HT1080 (cell line): Measurements from ENCODE around the gene HTR2C. TPM values are rescaled to one million over a fixed set of nuclear protein-coding genes. Genes with fewer than 3 reads are reported as not detected.
"Not testable (repeated sequence)": the region's sequence is repeated elsewhere in the genome, so short reads cannot be mapped to it uniquely, and the experiment has no call there.

Experiments used
- DNase-seq: peaks from one replicate; pipeline ENCODE4 v3.0.0-alpha.2; 2015; ENCODE audit warnings: low read depth
- total RNA-seq: library from RNA; depleted of rRNA; stranded (reverse); fragments of >200 nt; shearing (Covaris generic); gene quantifications from 2 replicates; pipeline ENCODE4 v1.2.3, GENCODE V29; 2014

HTR2C gene
- total RNA-seq, 1 experiment from 2014 or later: not detected

GRCh38 chrX:114710571-114710970, 126.7 kb downstream of the HTR2C start:
- no peak for DNase-seq

- DNase-seq: no peak
Measured at GRCh38 chrX:114712466-114712865, 128.6 kb downstream of the HTR2C start.

- DNase-seq: no peak
Measured at GRCh38 chrX:114715096-114715495, 131.2 kb downstream of the HTR2C start.

- DNase-seq: no peak
Measured at GRCh38 chrX:114717921-114718320, 134.0 kb downstream of the HTR2C start.

GRCh38 chrX:114766541-114766940, 182.7 kb downstream of the HTR2C start:
- no peak for DNase-seq

- no peak for DNase-seq
Measured at GRCh38 chrX:114774691-114775090, 190.8 kb downstream of the HTR2C start.

GRCh38 chrX:114782925-114783324, 199.0 kb downstream of the HTR2C start:
- DNase-seq: no peak

GRCh38 chrX:114787061-114787460, 203.2 kb downstream of the HTR2C start:
- DNase-seq: no peak

GRCh38 chrX:114797494-114797893, 213.6 kb downstream of the HTR2C start:
- no peak for DNase-seq

GRCh38 chrX:114798907-114799306, 215.0 kb downstream of the HTR2C start:
- peak; percentile 47 for DNase-seq

- DNase-seq: peak; percentile 48
Measured at GRCh38 chrX:114800719-114801118, 216.8 kb downstream of the HTR2C start.

GRCh38 chrX:114819509-114819908, 235.6 kb downstream of the HTR2C start:
- no peak for DNase-seq

- DNase-seq: peak; percentile 32
Measured at GRCh38 chrX:114841051-114841450, 257.2 kb downstream of the HTR2C start.

- peak; percentile 4 for DNase-seq
Measured at GRCh38 chrX:114842181-114842580, 258.3 kb downstream of the HTR2C start.

- DNase-seq: no peak
Measured at GRCh38 chrX:114889481-114889880, 305.6 kb downstream of the HTR2C start.

GRCh38 chrX:114903618-114904017, 319.7 kb downstream of the HTR2C start:
- DNase-seq: no peak

- peak; percentile 3 for DNase-seq
Measured at GRCh38 chrX:114905251-114905650, 321.4 kb downstream of the HTR2C start.

- DNase-seq: no peak
Measured at GRCh38 chrX:114906984-114907510, 323.2 kb downstream of the HTR2C start.

GRCh38 chrX:114924423-114924822, 340.5 kb downstream of the HTR2C start:
- DNase-seq: no peak

GRCh38 chrX:114924856-114925255, 341.0 kb downstream of the HTR2C start:
- peak; percentile 50 for DNase-seq

- DNase-seq: peak; percentile 37
Measured at GRCh38 chrX:114930227-114930626, 346.3 kb downstream of the HTR2C start.

- no peak for DNase-seq
Measured at GRCh38 chrX:114932550-114932949, 348.7 kb downstream of the HTR2C start.

GRCh38 chrX:114933291-114933690, 349.4 kb downstream of the HTR2C start:
- DNase-seq: not testable (repeated sequence)

GRCh38 chrX:114937090-114937489, 353.2 kb downstream of the HTR2C start:
- DNase-seq: not testable (repeated sequence)
